Kidney (tissue), 14 donors: ENCODE results near the gene FIBCD1. TPM values are rescaled to one million over a fixed set of nuclear protein-coding genes. Genes with fewer than 3 reads are reported as not detected.
A peak's percentile ranks its signal among the peaks of the same experiment; 100 is the strongest.

Experiments
- DNase-seq, 5 donors: peaks; one replicate each; pipeline ENCODE4 v3.0.0-alpha.2; 2013 to 2020
- FAIRE-seq: peaks from 2 replicates; lab custom pipeline; 2012; peaks lifted over from hg19 to GRCh38; lab: Jason Lieb, UNC
- H3K27ac ChIP-seq, 2 donors: one replicate each; pipeline ENCODE4 v1.7.0; 2013; ENCODE audit warnings: low read depth in 2 of 2, low read length in 2 of 2, inconsistent platforms in 1 of 2
- H3K27me3 ChIP-seq: one replicate; pipeline ENCODE4 v1.7.1; 2013; ENCODE audit warnings: low read length, inconsistent platforms; ENCODE audit not compliant: control insufficient read depth, insufficient read depth
- H3K36me3 ChIP-seq, 3 donors: one replicate each; pipeline versions ENCODE4 v1.7.0 to v1.7.1; 2013; ENCODE audit warnings: low read length in 3 of 3, control low read depth in 1 of 3, inconsistent platforms in 1 of 3; ENCODE audit not compliant: insufficient read depth in 3 of 3, control insufficient read depth in 2 of 3
- H3K4me1 ChIP-seq, 3 donors: one replicate each; pipeline versions ENCODE4 v1.7.0 to v1.7.1; 2013; ENCODE audit warnings: low read length in 3 of 3, inconsistent platforms in 1 of 3, low read depth in 1 of 3; ENCODE audit not compliant: control insufficient read depth in 2 of 3, insufficient read depth in 2 of 3
- H3K4me3 ChIP-seq, 3 donors: one replicate each; pipeline versions ENCODE4 v1.7.0 to v1.8.1; 2013; ENCODE audit warnings: low read length in 3 of 3, control low read depth in 1 of 3, inconsistent platforms in 1 of 3
- H3K9ac ChIP-seq, 3 donors: one replicate each; pipeline versions ENCODE4 v1.7.0 to v1.7.1; 2013; ENCODE audit warnings: low read length in 3 of 3, control low read depth in 1 of 3, inconsistent platforms in 1 of 3
- H3K9me3 ChIP-seq, 3 donors: one replicate each; pipeline versions ENCODE4 v1.7.0 to v1.7.1; 2013; ENCODE audit warnings: low read length in 3 of 3, control low read depth in 1 of 3, inconsistent platforms in 1 of 3; ENCODE audit not compliant: control insufficient read depth in 2 of 3, insufficient read depth in 1 of 3
- CTCF ChIP-seq: IDR thresholded peaks from 3 replicates; pipeline ENCODE4 v1.5.1; 2012; ENCODE audit warnings: mild to moderate bottlenecking, moderate library complexity, borderline replicate concordance; ENCODE audit not compliant: insufficient read depth; ENCODE audit errors: extremely low read depth
- intact Hi-C: fragments of 100-400 bp; cut with DNase I; formaldehyde crosslinking; loops from one replicate; pipeline ENCODE4 v1.11.1; 2022
- polyA plus RNA-seq: library from polyadenylated mRNA; stranded (reverse); fragments of 350-450 nt; fragmentation: Illumina TruSeq; extraction: RNeasy Lipid Tissue Mini Kit (QIAGEN cat#74804); gene quantifications from one replicate; pipeline ENCODE4 v1.2.3, GENCODE V29; 2014; ENCODE audit warnings: low read depth, low replicate concordance; ENCODE audit not compliant: insufficient read depth
- total RNA-seq: library from RNA; stranded (reverse); fragmentation: NEBNext Ultra II Directional; extraction: Animal tissue kit (Norgen Biotek cat#: 25700); gene quantifications from one replicate; pipeline ENCODE4 v1.2.1, GENCODE V29; 2021
- donor health status: control.
- donor health status: control.
- donor health status: control.
- donor health status: control.
- donor health status: control.
- donor health status: DM: yes; HTN: yes; CAD: no.
- donor health status: Normal renal cell carcinoma (clear cell type).

The FIBCD1 gene
- total and polyA plus RNA-seq, 2 donors from 2014 or later = 0.25 TPM; not detected in 1

- peaks cover 5 to 38% (median 25%) of the 10 kb centered on the region in 3 donors for H3K36me3 ChIP-seq
- TF ChIP-seq CTCF = no peak
Observed at GRCh38 chr9:130870491-130871381, 68.3 kb downstream of the FIBCD1 start.

GRCh38 chr9:130869250-130869649 lies 69.8 kb downstream of the FIBCD1 start:
- no peak for TF ChIP-seq CTCF
- no peak overlapping the region for H3K27ac ChIP-seq
- no peaks in the 10 kb centered on the region for H3K9me3 ChIP-seq
- no peak overlapping the region for H3K9ac ChIP-seq
- intact Hi-C loops = loop anchor here (10.0 kb wide), 1 partner anchor 94 kb away; no protein-coding TSS in a partner anchor
- DNase-seq (peak in 1 of 5 donors; percentile 75), FAIRE-seq (no peak)
- H3K36me3 ChIP-seq = peaks cover 9 to 27% (median 17%) of the 10 kb centered on the region in 3 donors
- peaks cover 0 to 26% (median 17%) of the 10 kb centered on the region in 3 donors for H3K4me1 ChIP-seq
- no peaks in the 10 kb centered on the region for H3K27me3 ChIP-seq
- H3K4me3 ChIP-seq = no peak overlapping the region

More at GRCh38 chr9:130870491-130871381, 68.3 kb downstream of the FIBCD1 start:
- DNase-seq (peak in 3 of 5 donors; percentile 27 to 45 (median 33)), FAIRE-seq (no peak)
- Histone ChIP-seq H3K27me3 (no peaks in the 10 kb centered on the region), H3K9me3 (no peaks in the 10 kb centered on the region), H3K4me3 (no peak overlapping the region), H3K4me1 (peaks cover 0 to 31% (median 17%) of the 10 kb centered on the region in 3 donors), H3K27ac (no peak overlapping the region), H3K9ac (no peak overlapping the region)
- intact Hi-C loops = no loop called here

DNA sequence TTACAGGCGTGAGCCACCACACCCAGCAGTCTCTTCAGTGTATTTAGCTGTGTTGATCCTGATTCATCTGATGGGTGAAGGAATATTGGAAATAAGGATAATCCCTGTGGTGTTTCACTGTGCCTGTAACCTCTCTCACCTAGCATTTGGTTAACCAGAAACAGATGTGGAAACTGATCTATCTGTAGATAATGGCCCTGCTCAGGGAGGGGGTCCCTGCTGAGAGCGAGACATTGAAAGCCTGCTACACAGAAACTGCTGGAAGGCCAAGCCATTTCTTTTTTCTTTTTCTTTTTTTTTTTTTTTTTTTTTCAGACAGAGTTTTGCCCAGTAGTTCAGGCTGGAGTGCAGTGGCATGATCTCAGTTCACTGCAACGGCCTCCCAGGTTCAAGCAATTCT lies 70.8 kb downstream of the FIBCD1 start:
- no peak overlapping the region for H3K4me3 ChIP-seq
- no peaks in the 10 kb centered on the region for H3K9me3 ChIP-seq
- no peak overlapping the region for H3K9ac ChIP-seq
- H3K27ac ChIP-seq = no peak overlapping the region
- intact Hi-C loops = loop anchor here (10.0 kb wide), 1 partner anchor 93 kb away; no protein-coding TSS in a partner anchor
- DNase-seq (no peak), FAIRE-seq (no peak)
- H3K4me1 ChIP-seq = peaks cover 2 to 16% (median 14%) of the 10 kb centered on the region in 3 donors
- no peaks in the 10 kb centered on the region for H3K27me3 ChIP-seq
- no peak for TF ChIP-seq CTCF
- H3K36me3 ChIP-seq = peaks cover 11 to 16% (median 13%) of the 10 kb centered on the region in 3 donors
